SK-N-SH (cell line): ENCODE measurements around the gene PDCD2. TPM values are rescaled to one million over a fixed set of nuclear protein-coding genes. Genes with fewer than 3 reads are reported as not detected.
A peak's percentile ranks its signal among the peaks of the same experiment; 100 is the strongest.

ENCODE experiments used
- GATA2 ChIP-seq: sonication (generic); formaldehyde crosslinking; IDR thresholded peaks from 2 replicates; pipeline ENCODE4 v1.5.0; 2020; ENCODE audit warnings: mild to moderate bottlenecking, missing genetic modification reagents
- NFIC ChIP-seq: IDR thresholded peaks from 2 replicates; pipeline ENCODE4 v1.4.0; 2012; ENCODE audit warnings: borderline replicate concordance
- POLR2AphosphoS5 ChIP-seq: IDR thresholded peaks from 2 replicates; pipeline ENCODE4 v1.6.1; 2012; ENCODE audit warnings: low read depth, low read length
- RAD21 ChIP-seq: IDR thresholded peaks from 2 replicates; pipeline ENCODE4 v1.6.1; 2012; ENCODE audit warnings: mild to moderate bottlenecking, low read length
- RCOR1 ChIP-seq: fragments of 150-350 bp; IDR thresholded peaks from 2 replicates; pipeline ENCODE4 v1.6.1; 2017; ENCODE audit warnings: antibody characterized with exemption, low read length
- SMC3 ChIP-seq: IDR thresholded peaks from 2 replicates; pipeline ENCODE4 v1.6.1; 2012; ENCODE audit warnings: low read depth, low read length, improper control_type of control experiment
- TAF1 ChIP-seq: IDR thresholded peaks from 2 replicates; pipeline ENCODE4 v1.6.1; 2012; ENCODE audit warnings: low read depth, mild to moderate bottlenecking, low read length, moderate library complexity, borderline replicate concordance
- TEAD4 ChIP-seq: IDR thresholded peaks from 2 replicates; pipeline ENCODE4 v1.4.0; 2012; ENCODE audit warnings: mild to moderate bottlenecking, borderline replicate concordance; ENCODE audit not compliant: insufficient read depth
- polyA plus RNA-seq, 3 experiments: library from polyadenylated mRNA; depleted of rRNA; stranded (reverse); fragments of >200 nt; gene quantifications; 2 replicates each; pipeline ENCODE4 v1.2.3, GENCODE V29; 2012
- TF ChIP-seq, protein P1 (sequence below): fragments of 150-350 bp; IDR thresholded peaks from 2 replicates; pipeline ENCODE4 v1.6.1; 2016; ENCODE audit warnings: mild to moderate bottlenecking, low read depth, low read length
- TF ChIP-seq, protein P2 (sequence below): IDR thresholded peaks from 2 replicates; pipeline ENCODE4 v1.4.0; 2012; ENCODE audit warnings: low read depth, borderline replicate concordance
- TF ChIP-seq, protein P3 (sequence below): IDR thresholded peaks from 2 replicates; pipeline ENCODE4 v1.4.0; 2012; ENCODE audit warnings: low read depth
- TF ChIP-seq, protein P4 (sequence below): fragments of 200-600 bp; sonication (generic); IDR thresholded peaks from 2 replicates; pipeline ENCODE4 v1.6.1; 2017; ENCODE audit warnings: antibody characterized with exemption, mild to moderate bottlenecking, moderate library complexity
- TF ChIP-seq, protein P5 (sequence below): IDR thresholded peaks from 2 replicates; pipeline ENCODE4 v1.6.1; 2012; ENCODE audit warnings: mild to moderate bottlenecking, low read depth, low read length, moderate library complexity
- TF ChIP-seq, protein P6 (sequence below): IDR thresholded peaks from 2 replicates; pipeline ENCODE4; 2012

PDCD2 gene
- polyA plus RNA-seq, 1 of the 3 experiments (the other 2 are of a cell fraction) = 82.1 TPM

GRCh38 chr6:170552765-170553533, 31.5 kb downstream of the PDCD2 start, which contains the start of gene PSMB1 (continued):
- TF ChIP-seq, protein P1, sequence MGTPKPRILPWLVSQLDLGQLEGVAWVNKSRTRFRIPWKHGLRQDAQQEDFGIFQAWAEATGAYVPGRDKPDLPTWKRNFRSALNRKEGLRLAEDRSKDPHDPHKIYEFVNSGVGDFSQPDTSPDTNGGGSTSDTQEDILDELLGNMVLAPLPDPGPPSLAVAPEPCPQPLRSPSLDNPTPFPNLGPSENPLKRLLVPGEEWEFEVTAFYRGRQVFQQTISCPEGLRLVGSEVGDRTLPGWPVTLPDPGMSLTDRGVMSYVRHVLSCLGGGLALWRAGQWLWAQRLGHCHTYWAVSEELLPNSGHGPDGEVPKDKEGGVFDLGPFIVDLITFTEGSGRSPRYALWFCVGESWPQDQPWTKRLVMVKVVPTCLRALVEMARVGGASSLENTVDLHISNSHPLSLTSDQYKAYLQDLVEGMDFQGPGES = 0 out of 2 replicates have a peak, but pooled peaks have one; percentile 7
- no peak for TF ChIP-seq RAD21
- TF ChIP-seq SMC3 = no peak
- TF ChIP-seq RCOR1 = no peak
- peak; percentile 96 for TF ChIP-seq POLR2AphosphoS5
- TF ChIP-seq, protein P2, sequence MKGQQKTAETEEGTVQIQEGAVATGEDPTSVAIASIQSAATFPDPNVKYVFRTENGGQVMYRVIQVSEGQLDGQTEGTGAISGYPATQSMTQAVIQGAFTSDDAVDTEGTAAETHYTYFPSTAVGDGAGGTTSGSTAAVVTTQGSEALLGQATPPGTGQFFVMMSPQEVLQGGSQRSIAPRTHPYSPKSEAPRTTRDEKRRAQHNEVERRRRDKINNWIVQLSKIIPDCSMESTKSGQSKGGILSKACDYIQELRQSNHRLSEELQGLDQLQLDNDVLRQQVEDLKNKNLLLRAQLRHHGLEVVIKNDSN = no peak
- TF ChIP-seq TEAD4 = no peak
- TF ChIP-seq TAF1 = peak; percentile 91
- TF ChIP-seq NFIC = no peak
- TF ChIP-seq, protein P3, sequence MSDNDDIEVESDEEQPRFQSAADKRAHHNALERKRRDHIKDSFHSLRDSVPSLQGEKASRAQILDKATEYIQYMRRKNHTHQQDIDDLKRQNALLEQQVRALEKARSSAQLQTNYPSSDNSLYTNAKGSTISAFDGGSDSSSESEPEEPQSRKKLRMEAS = peak; percentile 88
- TF ChIP-seq GATA2 = no peak
- TF ChIP-seq, protein P4, sequence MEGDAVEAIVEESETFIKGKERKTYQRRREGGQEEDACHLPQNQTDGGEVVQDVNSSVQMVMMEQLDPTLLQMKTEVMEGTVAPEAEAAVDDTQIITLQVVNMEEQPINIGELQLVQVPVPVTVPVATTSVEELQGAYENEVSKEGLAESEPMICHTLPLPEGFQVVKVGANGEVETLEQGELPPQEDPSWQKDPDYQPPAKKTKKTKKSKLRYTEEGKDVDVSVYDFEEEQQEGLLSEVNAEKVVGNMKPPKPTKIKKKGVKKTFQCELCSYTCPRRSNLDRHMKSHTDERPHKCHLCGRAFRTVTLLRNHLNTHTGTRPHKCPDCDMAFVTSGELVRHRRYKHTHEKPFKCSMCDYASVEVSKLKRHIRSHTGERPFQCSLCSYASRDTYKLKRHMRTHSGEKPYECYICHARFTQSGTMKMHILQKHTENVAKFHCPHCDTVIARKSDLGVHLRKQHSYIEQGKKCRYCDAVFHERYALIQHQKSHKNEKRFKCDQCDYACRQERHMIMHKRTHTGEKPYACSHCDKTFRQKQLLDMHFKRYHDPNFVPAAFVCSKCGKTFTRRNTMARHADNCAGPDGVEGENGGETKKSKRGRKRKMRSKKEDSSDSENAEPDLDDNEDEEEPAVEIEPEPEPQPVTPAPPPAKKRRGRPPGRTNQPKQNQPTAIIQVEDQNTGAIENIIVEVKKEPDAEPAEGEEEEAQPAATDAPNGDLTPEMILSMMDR = no peak
- TF ChIP-seq, protein P5, sequence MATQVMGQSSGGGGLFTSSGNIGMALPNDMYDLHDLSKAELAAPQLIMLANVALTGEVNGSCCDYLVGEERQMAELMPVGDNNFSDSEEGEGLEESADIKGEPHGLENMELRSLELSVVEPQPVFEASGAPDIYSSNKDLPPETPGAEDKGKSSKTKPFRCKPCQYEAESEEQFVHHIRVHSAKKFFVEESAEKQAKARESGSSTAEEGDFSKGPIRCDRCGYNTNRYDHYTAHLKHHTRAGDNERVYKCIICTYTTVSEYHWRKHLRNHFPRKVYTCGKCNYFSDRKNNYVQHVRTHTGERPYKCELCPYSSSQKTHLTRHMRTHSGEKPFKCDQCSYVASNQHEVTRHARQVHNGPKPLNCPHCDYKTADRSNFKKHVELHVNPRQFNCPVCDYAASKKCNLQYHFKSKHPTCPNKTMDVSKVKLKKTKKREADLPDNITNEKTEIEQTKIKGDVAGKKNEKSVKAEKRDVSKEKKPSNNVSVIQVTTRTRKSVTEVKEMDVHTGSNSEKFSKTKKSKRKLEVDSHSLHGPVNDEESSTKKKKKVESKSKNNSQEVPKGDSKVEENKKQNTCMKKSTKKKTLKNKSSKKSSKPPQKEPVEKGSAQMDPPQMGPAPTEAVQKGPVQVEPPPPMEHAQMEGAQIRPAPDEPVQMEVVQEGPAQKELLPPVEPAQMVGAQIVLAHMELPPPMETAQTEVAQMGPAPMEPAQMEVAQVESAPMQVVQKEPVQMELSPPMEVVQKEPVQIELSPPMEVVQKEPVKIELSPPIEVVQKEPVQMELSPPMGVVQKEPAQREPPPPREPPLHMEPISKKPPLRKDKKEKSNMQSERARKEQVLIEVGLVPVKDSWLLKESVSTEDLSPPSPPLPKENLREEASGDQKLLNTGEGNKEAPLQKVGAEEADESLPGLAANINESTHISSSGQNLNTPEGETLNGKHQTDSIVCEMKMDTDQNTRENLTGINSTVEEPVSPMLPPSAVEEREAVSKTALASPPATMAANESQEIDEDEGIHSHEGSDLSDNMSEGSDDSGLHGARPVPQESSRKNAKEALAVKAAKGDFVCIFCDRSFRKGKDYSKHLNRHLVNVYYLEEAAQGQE = no peak; the same call in 1 of the 2 replicates
- TF ChIP-seq, protein P6, sequence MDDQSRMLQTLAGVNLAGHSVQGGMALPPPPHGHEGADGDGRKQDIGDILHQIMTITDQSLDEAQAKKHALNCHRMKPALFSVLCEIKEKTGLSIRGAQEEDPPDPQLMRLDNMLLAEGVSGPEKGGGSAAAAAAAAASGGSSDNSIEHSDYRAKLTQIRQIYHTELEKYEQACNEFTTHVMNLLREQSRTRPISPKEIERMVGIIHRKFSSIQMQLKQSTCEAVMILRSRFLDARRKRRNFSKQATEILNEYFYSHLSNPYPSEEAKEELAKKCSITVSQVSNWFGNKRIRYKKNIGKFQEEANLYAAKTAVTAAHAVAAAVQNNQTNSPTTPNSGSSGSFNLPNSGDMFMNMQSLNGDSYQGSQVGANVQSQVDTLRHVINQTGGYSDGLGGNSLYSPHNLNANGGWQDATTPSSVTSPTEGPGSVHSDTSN = 0 out of 2 replicates have a peak, but pooled peaks have one; percentile 3
